K562 (cell line): ENCODE measurements around the gene INO80E. TPM values are rescaled to one million over a fixed set of nuclear protein-coding genes. Genes with fewer than 3 reads are reported as not detected.

ENCODE experiments used
- HNRNPUL1 ChIP-seq: fragments of 200-400 bp; formaldehyde crosslinking; IDR thresholded peaks from 2 replicates; pipeline ENCODE4 v1.6.1; 2017; ENCODE audit warnings: low read length
- IRF2 ChIP-seq: sonication (generic); formaldehyde crosslinking; IDR thresholded peaks from 2 replicates; pipeline ENCODE4 v1.8.1; 2022; ENCODE audit warnings: mild to moderate bottlenecking, missing genetic modification reagents
- KLF1 ChIP-seq: fragments of 450-650 bp; IDR thresholded peaks from 2 replicates; pipeline ENCODE4 v1.6.1; 2016; ENCODE audit warnings: missing genetic modification characterization, missing compliant biosample characterization
- NCOA1 ChIP-seq: fragments of 450-650 bp; IDR thresholded peaks from 2 replicates; pipeline ENCODE4 v1.6.1; 2016; ENCODE audit warnings: low read depth
- RBM15 ChIP-seq: fragments of 200-400 bp; formaldehyde crosslinking; IDR thresholded peaks from 2 replicates; pipeline ENCODE4 v1.6.1; 2018; ENCODE audit warnings: mild to moderate bottlenecking, low read length, moderate library complexity; ENCODE audit not compliant: insufficient read depth
- XRCC4 ChIP-seq: IDR thresholded peaks from one replicate; pipeline ENCODE4 v1.6.1; 2011; ENCODE audit not compliant: insufficient read depth, insufficient read length; ENCODE audit errors: extremely low read depth
- ZNF24 ChIP-seq: fragments of 450-650 bp; IDR thresholded peaks from 2 replicates; pipeline ENCODE4 v1.6.1; 2016
- ZZZ3 ChIP-seq: fragments of 450-650 bp; IDR thresholded peaks from 2 replicates; pipeline ENCODE4 v1.6.1; 2016; ENCODE audit warnings: antibody characterized with exemption, mild to moderate bottlenecking, moderate library complexity
- polyA plus RNA-seq, 8 experiments: library from polyadenylated mRNA; depleted of rRNA in 4 of 8; stranded (reverse) in 5 of 8; unstranded in 3 of 8; fragments of >200 nt; fragmentation: Nextera tagmentation in 2 of 8; fragmentation: Illumina TruSeq in 1 of 8; extraction: Ambion mirVana in 2 of 8; extraction: Trizol in 1 of 8; gene quantifications; 2 replicates each; pipeline versions ENCODE4 v1.2.1 to v1.2.3, GENCODE V29; 2011 to 2014; ENCODE audit warnings: inconsistent platforms in 1 of 8, missing spikeins in 1 of 8
- total RNA-seq, 7 experiments: library from RNA; depleted of rRNA in 6 of 7; stranded (reverse); fragments of >200 nt in 6 of 7; fragmentation: Illumina TruSeq in 2 of 7; extraction: Trizol in 2 of 7; gene quantifications; 2 replicates each; pipeline versions ENCODE4 v1.2.1 to v1.2.3, GENCODE V29; 2011 to 2021; ENCODE audit warnings: low replicate concordance in 1 of 7
- TF ChIP-seq, protein P1 (sequence below): sonication (generic); formaldehyde crosslinking; IDR thresholded peaks from 2 replicates; pipeline ENCODE4 v1.8.1; 2023; ENCODE audit warnings: missing genetic modification reagents, mild to moderate bottlenecking, borderline replicate concordance
- TF ChIP-seq, protein P2 (sequence below), 2 experiments: fragments of 200-800 bp in 1 of 2; sonication (Bioruptor generic) in 1 of 2; sonication (generic) in 1 of 2; formaldehyde crosslinking in 1 of 2; IDR thresholded peaks in 1 of 2; conservative IDR thresholded peaks in 1 of 2; 2 replicates each; pipeline versions ENCODE4 v1.5.0 to v1.6.1; 2016 to 2020; ENCODE audit warnings: missing compliant biosample characterization in 1 of 2, missing genetic modification characterization in 1 of 2, missing genetic modification reagents in 1 of 2
- TF ChIP-seq, protein P3 (sequence below): fragments of 250-450 bp; sonication (Bioruptor Pico); IDR thresholded peaks from 2 replicates; pipeline ENCODE4 v1.4.0; 2020
- TF ChIP-seq, protein P4 (sequence below): fragments of 450-650 bp; formaldehyde crosslinking; IDR thresholded peaks from 2 replicates; pipeline ENCODE4 v1.4.0; 2022; ENCODE audit warnings: mild to moderate bottlenecking, moderate library complexity

Gene INO80E
- total and polyA plus RNA-seq, 9 of the 15 experiments (the other 6 are each of a cell fraction or from before 2014, with no cell fraction given) = 0.31 to 102 (median 49.3) TPM

DNA sequence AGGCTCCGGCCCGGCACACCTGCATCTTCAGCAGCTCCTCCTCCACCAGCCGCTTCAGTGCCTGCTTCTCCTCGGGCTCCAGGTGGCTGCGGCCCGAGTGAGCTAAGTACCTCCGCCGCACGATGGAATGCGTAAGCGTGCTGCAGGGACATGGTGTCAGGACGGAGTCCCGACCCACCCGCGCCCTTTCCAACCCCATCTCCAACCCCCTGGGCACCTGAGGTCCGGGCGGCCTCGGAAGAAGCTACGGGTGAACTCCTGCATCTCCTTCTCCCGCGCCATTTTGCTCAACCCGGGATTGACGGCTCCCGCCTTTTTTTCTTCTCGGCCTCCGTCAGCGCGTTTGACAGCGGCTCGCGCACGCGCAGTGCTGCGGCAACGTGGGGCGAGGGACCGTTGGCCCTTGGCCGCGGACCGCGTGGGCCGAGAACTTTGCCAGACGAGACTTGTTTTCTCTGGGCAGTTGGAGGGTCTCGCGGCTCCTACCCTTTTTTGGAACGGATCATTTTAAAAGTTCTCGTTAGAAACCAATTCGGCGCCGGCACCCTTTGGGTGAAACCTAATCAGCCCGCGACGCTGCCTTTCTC lies 624 bp upstream of the INO80E start, which contains the start of gene HIRIP3 (continued):
- TF ChIP-seq, protein P1, sequence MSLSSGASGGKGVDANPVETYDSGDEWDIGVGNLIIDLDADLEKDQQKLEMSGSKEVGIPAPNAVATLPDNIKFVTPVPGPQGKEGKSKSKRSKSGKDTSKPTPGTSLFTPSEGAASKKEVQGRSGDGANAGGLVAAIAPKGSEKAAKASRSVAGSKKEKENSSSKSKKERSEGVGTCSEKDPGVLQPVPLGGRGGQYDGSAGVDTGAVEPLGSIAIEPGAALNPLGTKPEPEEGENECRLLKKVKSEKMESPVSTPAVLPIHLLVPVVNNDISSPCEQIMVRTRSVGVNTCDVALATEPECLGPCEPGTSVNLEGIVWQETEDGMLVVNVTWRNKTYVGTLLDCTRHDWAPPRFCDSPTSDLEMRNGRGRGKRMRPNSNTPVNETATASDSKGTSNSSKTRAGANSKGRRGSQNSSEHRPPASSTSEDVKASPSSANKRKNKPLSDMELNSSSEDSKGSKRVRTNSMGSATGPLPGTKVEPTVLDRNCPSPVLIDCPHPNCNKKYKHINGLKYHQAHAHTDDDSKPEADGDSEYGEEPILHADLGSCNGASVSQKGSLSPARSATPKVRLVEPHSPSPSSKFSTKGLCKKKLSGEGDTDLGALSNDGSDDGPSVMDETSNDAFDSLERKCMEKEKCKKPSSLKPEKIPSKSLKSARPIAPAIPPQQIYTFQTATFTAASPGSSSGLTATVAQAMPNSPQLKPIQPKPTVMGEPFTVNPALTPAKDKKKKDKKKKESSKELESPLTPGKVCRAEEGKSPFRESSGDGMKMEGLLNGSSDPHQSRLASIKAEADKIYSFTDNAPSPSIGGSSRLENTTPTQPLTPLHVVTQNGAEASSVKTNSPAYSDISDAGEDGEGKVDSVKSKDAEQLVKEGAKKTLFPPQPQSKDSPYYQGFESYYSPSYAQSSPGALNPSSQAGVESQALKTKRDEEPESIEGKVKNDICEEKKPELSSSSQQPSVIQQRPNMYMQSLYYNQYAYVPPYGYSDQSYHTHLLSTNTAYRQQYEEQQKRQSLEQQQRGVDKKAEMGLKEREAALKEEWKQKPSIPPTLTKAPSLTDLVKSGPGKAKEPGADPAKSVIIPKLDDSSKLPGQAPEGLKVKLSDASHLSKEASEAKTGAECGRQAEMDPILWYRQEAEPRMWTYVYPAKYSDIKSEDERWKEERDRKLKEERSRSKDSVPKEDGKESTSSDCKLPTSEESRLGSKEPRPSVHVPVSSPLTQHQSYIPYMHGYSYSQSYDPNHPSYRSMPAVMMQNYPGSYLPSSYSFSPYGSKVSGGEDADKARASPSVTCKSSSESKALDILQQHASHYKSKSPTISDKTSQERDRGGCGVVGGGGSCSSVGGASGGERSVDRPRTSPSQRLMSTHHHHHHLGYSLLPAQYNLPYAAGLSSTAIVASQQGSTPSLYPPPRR (CRISPR knock-in tag) = peak; percentile 48; the same call in 1 of the 2 replicates
- TF ChIP-seq, protein P2, sequence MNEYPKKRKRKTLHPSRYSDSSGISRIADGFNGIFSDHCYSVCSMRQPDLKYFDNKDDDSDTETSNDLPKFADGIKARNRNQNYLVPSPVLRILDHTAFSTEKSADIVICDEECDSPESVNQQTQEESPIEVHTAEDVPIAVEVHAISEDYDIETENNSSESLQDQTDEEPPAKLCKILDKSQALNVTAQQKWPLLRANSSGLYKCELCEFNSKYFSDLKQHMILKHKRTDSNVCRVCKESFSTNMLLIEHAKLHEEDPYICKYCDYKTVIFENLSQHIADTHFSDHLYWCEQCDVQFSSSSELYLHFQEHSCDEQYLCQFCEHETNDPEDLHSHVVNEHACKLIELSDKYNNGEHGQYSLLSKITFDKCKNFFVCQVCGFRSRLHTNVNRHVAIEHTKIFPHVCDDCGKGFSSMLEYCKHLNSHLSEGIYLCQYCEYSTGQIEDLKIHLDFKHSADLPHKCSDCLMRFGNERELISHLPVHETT (CRISPR knock-in tag; conservative IDR thresholded peaks at IDR 0.05 in 1 of 2, IDR thresholded peaks at IDR 0.05 in 1 of 2) = peak in 1 of 2 experiments; percentile 80; a peak in 1 of 4 replicates
- TF ChIP-seq ZZZ3 = 0 out of 2 replicates have a peak, but pooled peaks have one; percentile 54
- TF ChIP-seq ZNF24 = no peak
- no peak for TF ChIP-seq KLF1 (tag)
- TF ChIP-seq XRCC4 = no peak
- TF ChIP-seq NCOA1 = no peak
- no peak for TF ChIP-seq IRF2
- TF ChIP-seq, protein P3, sequence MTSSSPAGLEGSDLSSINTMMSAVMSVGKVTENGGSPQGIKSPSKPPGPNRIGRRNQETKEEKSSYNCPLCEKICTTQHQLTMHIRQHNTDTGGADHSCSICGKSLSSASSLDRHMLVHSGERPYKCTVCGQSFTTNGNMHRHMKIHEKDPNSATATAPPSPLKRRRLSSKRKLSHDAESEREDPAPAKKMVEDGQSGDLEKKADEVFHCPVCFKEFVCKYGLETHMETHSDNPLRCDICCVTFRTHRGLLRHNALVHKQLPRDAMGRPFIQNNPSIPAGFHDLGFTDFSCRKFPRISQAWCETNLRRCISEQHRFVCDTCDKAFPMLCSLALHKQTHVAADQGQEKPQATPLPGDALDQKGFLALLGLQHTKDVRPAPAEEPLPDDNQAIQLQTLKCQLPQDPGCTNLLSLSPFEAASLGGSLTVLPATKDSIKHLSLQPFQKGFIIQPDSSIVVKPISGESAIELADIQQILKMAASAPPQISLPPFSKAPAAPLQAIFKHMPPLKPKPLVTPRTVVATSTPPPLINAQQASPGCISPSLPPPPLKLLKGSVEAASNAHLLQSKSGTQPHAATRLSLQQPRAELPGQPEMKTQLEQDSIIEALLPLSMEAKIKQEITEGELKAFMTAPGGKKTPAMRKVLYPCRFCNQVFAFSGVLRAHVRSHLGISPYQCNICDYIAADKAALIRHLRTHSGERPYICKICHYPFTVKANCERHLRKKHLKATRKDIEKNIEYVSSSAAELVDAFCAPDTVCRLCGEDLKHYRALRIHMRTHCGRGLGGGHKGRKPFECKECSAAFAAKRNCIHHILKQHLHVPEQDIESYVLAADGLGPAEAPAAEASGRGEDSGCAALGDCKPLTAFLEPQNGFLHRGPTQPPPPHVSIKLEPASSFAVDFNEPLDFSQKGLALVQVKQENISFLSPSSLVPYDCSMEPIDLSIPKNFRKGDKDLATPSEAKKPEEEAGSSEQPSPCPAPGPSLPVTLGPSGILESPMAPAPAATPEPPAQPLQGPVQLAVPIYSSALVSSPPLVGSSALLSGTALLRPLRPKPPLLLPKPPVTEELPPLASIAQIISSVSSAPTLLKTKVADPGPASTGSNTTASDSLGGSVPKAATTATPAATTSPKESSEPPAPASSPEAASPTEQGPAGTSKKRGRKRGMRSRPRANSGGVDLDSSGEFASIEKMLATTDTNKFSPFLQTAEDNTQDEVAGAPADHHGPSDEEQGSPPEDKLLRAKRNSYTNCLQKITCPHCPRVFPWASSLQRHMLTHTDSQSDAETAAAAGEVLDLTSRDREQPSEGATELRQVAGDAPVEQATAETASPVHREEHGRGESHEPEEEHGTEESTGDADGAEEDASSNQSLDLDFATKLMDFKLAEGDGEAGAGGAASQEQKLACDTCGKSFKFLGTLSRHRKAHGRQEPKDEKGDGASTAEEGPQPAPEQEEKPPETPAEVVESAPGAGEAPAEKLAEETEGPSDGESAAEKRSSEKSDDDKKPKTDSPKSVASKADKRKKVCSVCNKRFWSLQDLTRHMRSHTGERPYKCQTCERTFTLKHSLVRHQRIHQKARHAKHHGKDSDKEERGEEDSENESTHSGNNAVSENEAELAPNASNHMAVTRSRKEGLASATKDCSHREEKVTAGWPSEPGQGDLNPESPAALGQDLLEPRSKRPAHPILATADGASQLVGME (CRISPR knock-in tag) = no peak
- TF ChIP-seq HNRNPUL1 = no peak
- TF ChIP-seq, protein P4, sequence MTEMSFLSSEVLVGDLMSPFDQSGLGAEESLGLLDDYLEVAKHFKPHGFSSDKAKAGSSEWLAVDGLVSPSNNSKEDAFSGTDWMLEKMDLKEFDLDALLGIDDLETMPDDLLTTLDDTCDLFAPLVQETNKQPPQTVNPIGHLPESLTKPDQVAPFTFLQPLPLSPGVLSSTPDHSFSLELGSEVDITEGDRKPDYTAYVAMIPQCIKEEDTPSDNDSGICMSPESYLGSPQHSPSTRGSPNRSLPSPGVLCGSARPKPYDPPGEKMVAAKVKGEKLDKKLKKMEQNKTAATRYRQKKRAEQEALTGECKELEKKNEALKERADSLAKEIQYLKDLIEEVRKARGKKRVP = no peak
- TF ChIP-seq RBM15 = no peak
